Spleen (tissue), 7 donors: ENCODE data around the gene ADCK1.

Experiments used
- CTCF ChIP-seq, 11 experiments: fragments of 200-600 bp in 7 of 11; fragments of 450-650 bp in 4 of 11; sonication (generic) in 4 of 11; IDR thresholded peaks in 8 of 11; conservative IDR thresholded peaks in 3 of 11; 1 replicate in 7 of 11; 2 replicates in 4 of 11; pipeline versions ENCODE4 v1.4.0 to v1.8.0; 2016 to 2021; ENCODE audit warnings: antibody characterized with exemption in 11 of 11, inconsistent platforms in 4 of 11, mild to moderate bottlenecking in 1 of 11
- POLR2AphosphoS5 ChIP-seq, 3 donors: sonication (generic); formaldehyde crosslinking; IDR thresholded peaks; one replicate each; pipeline ENCODE4 v1.5.1; 2017; ENCODE audit warnings: antibody characterized with exemption in 3 of 3
- donor health status: DM: no; HTN: no; CAD: no; lungs with moderate emphysema.
- donor health status: DM: no; HTN: no; CAD: no.
- donor health status: DM: no; HTN: no; CAD: no.

- TF ChIP-seq CTCF (IDR thresholded peaks at IDR 0.05 in 8 of 11, conservative IDR thresholded peaks at IDR 0.05 in 3 of 11) (no peak), POLR2AphosphoS5 (IDR thresholded peaks at IDR 0.05) (no peak)
Measured at GRCh38 chr14:77837926-77838325, 38.0 kb downstream of the ADCK1 start.
